Testis (tissue), 3 donors: ENCODE results near the gene MKNK1. TPM values are rescaled to one million over a fixed set of nuclear protein-coding genes. Genes with fewer than 3 reads are reported as not detected.

Experiments
- DNase-seq: peaks from one replicate; pipeline ENCODE4 v3.0.0-alpha.2; 2019
- H3K27ac ChIP-seq, 2 donors: fragments of 200-600 bp; sonication (generic); one replicate each; pipeline ENCODE4 v1.5.1; 2019
- H3K27me3 ChIP-seq: fragments of 200-600 bp; sonication (generic); one replicate; pipeline ENCODE4 v1.5.1; 2019
- H3K36me3 ChIP-seq: fragments of 200-600 bp; sonication (generic); one replicate; pipeline ENCODE4 v1.5.1; 2017; ENCODE audit warnings: low read depth; ENCODE audit errors: missing control alignments
- H3K4me1 ChIP-seq: fragments of 200-600 bp; sonication (generic); one replicate; pipeline ENCODE4 v1.5.1; 2019
- H3K4me3 ChIP-seq, 2 donors: fragments of 200-600 bp; sonication (generic); one replicate each; pipeline ENCODE4 v1.5.1; 2017 to 2019
- H3K9me3 ChIP-seq: fragments of 200-600 bp; sonication (generic); one replicate; pipeline ENCODE4 v1.5.1; 2017
- CTCF ChIP-seq, 3 experiments: fragments of 450-650 bp in 2 of 3; fragments of 200-600 bp in 1 of 3; sonication (generic) in 1 of 3; IDR thresholded peaks; one replicate each; pipeline ENCODE4 v1.5.1; 2016 to 2019; ENCODE audit warnings: antibody characterized with exemption in 3 of 3, mild to moderate bottlenecking in 2 of 3, moderate library complexity in 1 of 3
- POLR2A ChIP-seq: fragments of 450-650 bp; IDR thresholded peaks from one replicate; pipeline ENCODE4 v1.6.1; 2017; ENCODE audit warnings: antibody characterized with exemption, mild to moderate bottlenecking, moderate library complexity
- WGBS, 2 donors: methylation state at CpG; one replicate each; pipeline ENCODE4 v1.1.5; 2018; 5-methylcytosine and 5-hydroxymethylcytosine counted together
- intact Hi-C: fragments of 100-400 bp; cut with DNase I; formaldehyde crosslinking; loops from one replicate; pipeline ENCODE4 v1.15.1; 2023; ENCODE audit warnings: low total_unique reads
- polyA plus RNA-seq: library from polyadenylated mRNA; stranded (reverse); fragments of 350-450 nt; fragmentation: Illumina TruSeq; extraction: RNeasy Lipid Tissue Mini Kit (QIAGEN cat#74804); gene quantifications from one replicate; pipeline ENCODE4 v1.2.3, GENCODE V29; 2014; ENCODE audit warnings: low read depth, low replicate concordance; ENCODE audit not compliant: insufficient read depth
- total RNA-seq, 2 donors: library from RNA; depleted of rRNA; stranded (reverse); fragments of >200 nt; gene quantifications; one replicate each; pipeline ENCODE4 v1.2.3, GENCODE V29; 2016

MKNK1 gene
- total and polyA plus RNA-seq, 3 donors from 2014 or later: 30.7 to 55.7 (median 54.6) TPM

GRCh38 chr1:46621930-46622329 is 17.9 kb upstream of the MKNK1 start:
- intact Hi-C loops: no loop called here
- Histone ChIP-seq H3K27ac (peak overlapping the region in 1 of 2 donors; percentile 45), H3K27me3 (no peaks in the 10 kb centered on the region), H3K4me1 (peaks cover 25% of the 10 kb centered on the region), H3K9me3 (no peaks in the 10 kb centered on the region), H3K36me3 (no peaks in the 10 kb centered on the region), H3K4me3 (no peak overlapping the region)
- no peak for DNase-seq
- 48 to 53% methylated on average over 7 of the region's 7 CpGs for WGBS, 2 donors
- TF ChIP-seq CTCF (IDR thresholded peaks at IDR 0.05): no peak

- H3K9me3 ChIP-seq: no peaks in the 10 kb centered on the region
- WGBS, 2 donors: 87 to 92% methylated on average over 4 to 5 of the region's 5 CpGs
- TF ChIP-seq POLR2A (no peak), CTCF (IDR thresholded peaks at IDR 0.05) (no peak)
- no peaks in the 10 kb centered on the region for H3K36me3 ChIP-seq
- no peak overlapping the region for H3K27ac ChIP-seq
- peaks cover 31% of the 10 kb centered on the region for H3K4me1 ChIP-seq
- intact Hi-C loops: no loop called here
- H3K27me3 ChIP-seq: no peaks in the 10 kb centered on the region
- H3K4me3 ChIP-seq: no peak overlapping the region
- DNase-seq: no peak
Observed at GRCh38 chr1:46619656-46620258, 15.7 kb upstream of the MKNK1 start.

GRCh38 chr1:46618754-46619415 is 14.8 kb upstream of the MKNK1 start:
- DNase-seq: no peak
- intact Hi-C loops: no loop called here
- WGBS, 2 donors: 82 to 83% methylated on average over 4 of the region's 4 CpGs

GRCh38 chr1:46617833-46618232 is 13.8 kb upstream of the MKNK1 start:
- 78 to 86% methylated on average over 3 of the region's 3 CpGs for WGBS, 2 donors
- no peaks in the 10 kb centered on the region for H3K36me3 ChIP-seq
- no peak overlapping the region for H3K4me3 ChIP-seq
- H3K9me3 ChIP-seq: no peaks in the 10 kb centered on the region
- no peaks in the 10 kb centered on the region for H3K27me3 ChIP-seq
- no peak overlapping the region for H3K27ac ChIP-seq
- H3K4me1 ChIP-seq: peaks cover 31% of the 10 kb centered on the region
- no peak for DNase-seq
- intact Hi-C loops: no loop called here
- TF ChIP-seq POLR2A (no peak), CTCF (IDR thresholded peaks at IDR 0.05) (no peak)

More at GRCh38 chr1:46618754-46619415, 14.8 kb upstream of the MKNK1 start:
- Histone ChIP-seq H3K27me3 (no peaks in the 10 kb centered on the region), H3K4me1 (peaks cover 31% of the 10 kb centered on the region), H3K9me3 (no peaks in the 10 kb centered on the region), H3K4me3 (no peak overlapping the region), H3K27ac (no peak overlapping the region), H3K36me3 (no peaks in the 10 kb centered on the region)
- TF ChIP-seq POLR2A: no peak
- no peak for TF ChIP-seq CTCF (IDR thresholded peaks at IDR 0.05)
